Smooth muscle cell (in vitro differentiated cells): ENCODE results near the gene PINK1. TPM values are rescaled to one million over a fixed set of nuclear protein-coding genes. Genes with fewer than 3 reads are reported as not detected.

ENCODE experiments used
- DNase-seq: peaks from one replicate; lab custom pipeline; 2025; ENCODE audit not compliant: unreplicated experiment; lab: John Stamatoyannopoulos, UW
- H2AFZ ChIP-seq: fragments of 200-600 bp; sonication (generic); 2 replicates; pipeline ENCODE4 v1.6.0; 2016; ENCODE audit warnings: antibody characterized with exemption, low read depth, mild to moderate bottlenecking
- H3F3A ChIP-seq: fragments of 200-600 bp; sonication (generic); 2 replicates; pipeline ENCODE4 v1.6.0; 2017; ENCODE audit warnings: antibody characterized with exemption, low read depth
- H3K27ac ChIP-seq: fragments of 200-600 bp; sonication (generic); 2 replicates; pipeline ENCODE4 v1.5.1; 2016; ENCODE audit warnings: low read depth, mild to moderate bottlenecking
- H3K27me3 ChIP-seq: fragments of 200-600 bp; sonication (generic); 2 replicates; pipeline ENCODE4 v1.6.1; 2016; ENCODE audit warnings: low read depth, mild to moderate bottlenecking
- H3K36me3 ChIP-seq: fragments of 200-600 bp; sonication (generic); 2 replicates; pipeline ENCODE4 v1.5.1; 2016; ENCODE audit warnings: low read depth
- H3K4me1 ChIP-seq: fragments of 200-600 bp; sonication (generic); 2 replicates; pipeline ENCODE4 v1.5.1; 2016; ENCODE audit warnings: low read depth
- H3K4me2 ChIP-seq: fragments of 200-600 bp; sonication (generic); 2 replicates; pipeline ENCODE4 v1.6.0; 2016; ENCODE audit warnings: mild to moderate bottlenecking
- H3K4me3 ChIP-seq: fragments of 200-600 bp; sonication (generic); 2 replicates; pipeline ENCODE4 v1.5.1; 2016; ENCODE audit warnings: mild to moderate bottlenecking
- H3K79me2 ChIP-seq: fragments of 200-600 bp; sonication (generic); 2 replicates; pipeline ENCODE4 v1.6.0; 2016; ENCODE audit warnings: low read depth, mild to moderate bottlenecking
- H3K9ac ChIP-seq: fragments of 200-600 bp; sonication (generic); 2 replicates; pipeline ENCODE4 v1.6.0; 2016; ENCODE audit warnings: low read depth
- H3K9me3 ChIP-seq: fragments of 200-600 bp; sonication (generic); replicated peaks from 2 replicates; pipeline ENCODE4 v1.5.1; 2016; ENCODE audit warnings: low read depth
- H4K20me1 ChIP-seq: fragments of 200-600 bp; sonication (generic); 2 replicates; pipeline ENCODE4 v1.6.0; 2016; ENCODE audit warnings: low read depth
- WGBS: methylation state at CpG from one replicate; pipeline ENCODE4 v1.1.7; 2016; ENCODE audit warnings: low lambda C conversion rate; 5-methylcytosine and 5-hydroxymethylcytosine counted together
- polyA plus RNA-seq: library from polyadenylated mRNA; unstranded; fragments of >200 nt; fragmentation: Nextera tagmentation; extraction: Ambion mirVana; gene quantifications from 2 replicates; pipeline ENCODE4 v1.2.1, GENCODE V29; 2016
- total RNA-seq: library from RNA; depleted of rRNA; stranded (reverse); fragments of >200 nt; gene quantifications from 2 replicates; pipeline ENCODE4 v1.2.3, GENCODE V29; 2014
- TF ChIP-seq, protein P1 (sequence below): fragments of 200-600 bp; sonication (generic); IDR thresholded peaks from 2 replicates; pipeline ENCODE4 v1.5.1; 2017; ENCODE audit warnings: borderline replicate concordance, mild to moderate bottlenecking, antibody characterized with exemption; ENCODE audit not compliant: insufficient read depth, poor library complexity, severe bottlenecking

PINK1 gene
- total and polyA plus RNA-seq, 2 experiments from 2014 or later, result 28.8 to 63.3 TPM

DNA sequence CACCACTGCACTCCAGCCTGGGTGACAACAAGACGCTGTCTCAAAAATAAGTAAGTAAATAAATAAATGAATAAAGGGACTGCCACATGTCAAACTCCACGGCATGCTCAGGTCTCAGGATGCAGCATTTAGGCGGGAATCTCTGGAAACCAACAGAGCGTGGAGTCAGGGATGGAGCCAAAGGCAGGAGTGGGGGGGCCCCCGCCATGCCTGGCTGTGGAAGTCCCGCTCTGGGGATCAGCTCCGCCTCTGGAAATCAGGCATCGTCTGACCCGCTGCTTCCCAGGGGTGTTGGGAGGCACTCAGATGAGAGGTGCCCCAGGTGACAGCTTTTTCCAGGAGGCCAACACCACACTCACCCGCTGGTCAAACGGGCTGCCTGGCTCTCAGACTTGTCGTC is 64.3 kb downstream of the PINK1 start:
- DNase-seq, result no peak
- Histone ChIP-seq H3K79me2 (no peaks in the 10 kb centered on the region), H3K4me2 (peak overlapping the region; percentile 93), H3F3A (peaks cover 3% of the 10 kb centered on the region), H3K9ac (no peak overlapping the region), H4K20me1 (no peaks in the 10 kb centered on the region), H3K27ac (no peak overlapping the region), H3K27me3 (no peaks in the 10 kb centered on the region), H3K4me3 (no peak overlapping the region), H2AFZ (no peak overlapping the region), H3K36me3 (no peaks in the 10 kb centered on the region), H3K4me1 (no peaks in the 10 kb centered on the region), H3K9me3 (no peaks in the 10 kb centered on the region)
- TF ChIP-seq, protein P1, sequence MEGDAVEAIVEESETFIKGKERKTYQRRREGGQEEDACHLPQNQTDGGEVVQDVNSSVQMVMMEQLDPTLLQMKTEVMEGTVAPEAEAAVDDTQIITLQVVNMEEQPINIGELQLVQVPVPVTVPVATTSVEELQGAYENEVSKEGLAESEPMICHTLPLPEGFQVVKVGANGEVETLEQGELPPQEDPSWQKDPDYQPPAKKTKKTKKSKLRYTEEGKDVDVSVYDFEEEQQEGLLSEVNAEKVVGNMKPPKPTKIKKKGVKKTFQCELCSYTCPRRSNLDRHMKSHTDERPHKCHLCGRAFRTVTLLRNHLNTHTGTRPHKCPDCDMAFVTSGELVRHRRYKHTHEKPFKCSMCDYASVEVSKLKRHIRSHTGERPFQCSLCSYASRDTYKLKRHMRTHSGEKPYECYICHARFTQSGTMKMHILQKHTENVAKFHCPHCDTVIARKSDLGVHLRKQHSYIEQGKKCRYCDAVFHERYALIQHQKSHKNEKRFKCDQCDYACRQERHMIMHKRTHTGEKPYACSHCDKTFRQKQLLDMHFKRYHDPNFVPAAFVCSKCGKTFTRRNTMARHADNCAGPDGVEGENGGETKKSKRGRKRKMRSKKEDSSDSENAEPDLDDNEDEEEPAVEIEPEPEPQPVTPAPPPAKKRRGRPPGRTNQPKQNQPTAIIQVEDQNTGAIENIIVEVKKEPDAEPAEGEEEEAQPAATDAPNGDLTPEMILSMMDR, result no peak
- WGBS, result 90% methylated on average over 12 of the region's 12 CpGs

DNA sequence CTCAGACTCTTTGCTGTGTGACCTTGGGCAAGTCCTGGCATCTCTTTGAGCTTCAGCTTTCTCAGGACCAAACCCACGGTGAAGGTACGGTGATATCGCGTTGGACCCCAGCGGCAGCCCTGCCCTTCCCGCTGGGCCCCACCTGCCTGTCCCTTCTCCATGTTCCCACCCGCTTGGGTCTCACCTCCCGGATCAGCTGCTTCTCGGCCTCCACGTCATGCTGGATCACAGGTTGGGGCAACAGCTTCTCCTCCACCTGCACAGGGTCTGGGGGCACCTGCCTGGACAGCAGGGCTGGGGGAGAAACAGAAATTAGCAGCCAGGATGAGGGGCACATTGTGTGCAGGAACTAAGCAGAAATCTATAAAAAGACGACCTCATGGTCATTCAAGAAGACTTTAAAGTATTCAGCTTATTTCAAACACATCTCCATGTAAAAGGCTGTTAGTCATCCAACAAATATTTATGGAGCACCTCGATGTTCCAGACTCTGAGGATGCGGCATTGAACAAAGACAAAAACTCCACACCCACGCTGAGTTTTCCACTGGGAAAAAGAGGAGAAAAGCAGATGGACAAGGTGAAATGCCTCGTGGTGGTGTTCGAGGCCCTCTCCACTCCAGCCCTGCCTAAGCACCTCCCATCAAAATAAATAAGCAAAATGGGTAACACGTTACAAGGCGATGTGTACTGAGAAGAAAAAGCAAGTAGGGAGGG is 65.1 kb downstream of the PINK1 start:
- no peaks in the 10 kb centered on the region for H3K9me3 ChIP-seq
- no peaks in the 10 kb centered on the region for H3K79me2 ChIP-seq
- no peak overlapping the region for H2AFZ ChIP-seq
- no peaks in the 10 kb centered on the region for H3K4me1 ChIP-seq
- H4K20me1 ChIP-seq, result no peaks in the 10 kb centered on the region
- H3F3A ChIP-seq, result peaks cover 3% of the 10 kb centered on the region
- H3K27me3 ChIP-seq, result no peaks in the 10 kb centered on the region
- peak overlapping the region; percentile 33 for H3K27ac ChIP-seq
- H3K4me2 ChIP-seq, result peak overlapping the region; percentile 38
- TF ChIP-seq, protein P1, result no peak
- no peak overlapping the region for H3K9ac ChIP-seq
- H3K36me3 ChIP-seq, result no peaks in the 10 kb centered on the region
- DNase-seq, result no peak
- H3K4me3 ChIP-seq, result no peak overlapping the region
- 60% methylated on average over 18 of the region's 18 CpGs for WGBS

DNA sequence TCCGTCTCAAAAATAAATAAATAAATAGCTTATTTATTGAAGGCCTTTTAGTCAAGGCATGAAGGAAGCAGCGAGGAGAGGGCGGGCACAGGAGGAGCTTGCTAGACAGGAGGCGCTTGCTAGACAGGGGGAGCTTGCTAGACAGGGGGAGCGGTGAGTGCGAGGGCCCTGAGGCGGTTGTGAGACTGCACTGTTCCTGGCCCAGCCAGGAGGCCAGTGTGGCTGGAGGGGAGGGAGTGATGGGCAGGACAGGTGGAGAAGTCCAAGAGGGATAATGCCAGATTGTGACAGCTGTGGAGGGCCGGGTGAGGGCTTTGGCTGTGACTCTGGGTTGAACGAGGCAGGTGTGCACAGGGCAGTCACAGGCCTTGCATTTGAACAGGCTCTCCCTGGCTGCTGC is 66.3 kb downstream of the PINK1 start:
- Histone ChIP-seq H3K79me2 (no peaks in the 10 kb centered on the region), H3K9ac (no peak overlapping the region), H3F3A (peaks cover 3% of the 10 kb centered on the region), H3K27me3 (no peaks in the 10 kb centered on the region), H3K4me2 (no peak overlapping the region), H3K4me3 (no peak overlapping the region), H2AFZ (no peak overlapping the region), H3K27ac (no peak overlapping the region), H4K20me1 (no peaks in the 10 kb centered on the region), H3K4me1 (no peaks in the 10 kb centered on the region), H3K36me3 (no peaks in the 10 kb centered on the region), H3K9me3 (no peaks in the 10 kb centered on the region)
- TF ChIP-seq, protein P1, result no peak
- 79% methylated on average over 9 of the region's 9 CpGs for WGBS
- no peak for DNase-seq
